Amniotic stem cell (primary cell): ENCODE data around the gene PDXDC1.
"Not testable (repeated sequence)": the region's sequence is repeated elsewhere in the genome, so short reads cannot be mapped to it uniquely, and the experiment has no call there.

Source experiments
- DNase-seq: peaks from one replicate; lab custom pipeline; 2025; lab: John Stamatoyannopoulos, UW

The PDXDC1 gene

GRCh38 chr16:14974331-14974655 is 533 bp upstream of the PDXDC1 start:
- DNase-seq: not testable (repeated sequence)

- not testable (repeated sequence) for DNase-seq
Observed at GRCh38 chr16:14975418-14976194, 780 bp downstream of the PDXDC1 start.

- DNase-seq: not testable (repeated sequence)
Observed at GRCh38 chr16:14976971-14977736, 2.3 kb downstream of the PDXDC1 start.

- DNase-seq: not testable (repeated sequence)
Observed at GRCh38 chr16:14978281-14978680, 3.5 kb downstream of the PDXDC1 start.

- DNase-seq: not testable (repeated sequence)
Observed at GRCh38 chr16:14978908-14979307, 4.1 kb downstream of the PDXDC1 start.

- DNase-seq: not testable (repeated sequence)
Observed at GRCh38 chr16:14981234-14981633, 6.4 kb downstream of the PDXDC1 start.

GRCh38 chr16:14982521-14982920 is 7.7 kb downstream of the PDXDC1 start:
- not testable (repeated sequence) for DNase-seq

- DNase-seq: not testable (repeated sequence)
Observed at GRCh38 chr16:14988092-14988491, 13.3 kb downstream of the PDXDC1 start.

GRCh38 chr16:14988661-14989191 is 13.9 kb downstream of the PDXDC1 start:
- DNase-seq: not testable (repeated sequence)

GRCh38 chr16:14989291-14990281 is 14.8 kb downstream of the PDXDC1 start:
- DNase-seq: not testable (repeated sequence)

- DNase-seq: not testable (repeated sequence)
Observed at GRCh38 chr16:14993277-14994151, 18.7 kb downstream of the PDXDC1 start.

GRCh38 chr16:14996702-14997101 is 21.9 kb downstream of the PDXDC1 start:
- DNase-seq: not testable (repeated sequence)

GRCh38 chr16:14998300-14998699 is 23.5 kb downstream of the PDXDC1 start:
- not testable (repeated sequence) for DNase-seq

GRCh38 chr16:14999845-15000244 is 25.0 kb downstream of the PDXDC1 start:
- not testable (repeated sequence) for DNase-seq

GRCh38 chr16:15002448-15002847 is 27.6 kb downstream of the PDXDC1 start:
- DNase-seq: not testable (repeated sequence)

GRCh38 chr16:15005357-15006132 is 30.7 kb downstream of the PDXDC1 start:
- DNase-seq: not testable (repeated sequence)

- DNase-seq: not testable (repeated sequence)
Observed at GRCh38 chr16:15008647-15009046, 33.8 kb downstream of the PDXDC1 start.

- DNase-seq: not testable (repeated sequence)
Observed at GRCh38 chr16:15012941-15013340, 38.1 kb downstream of the PDXDC1 start.

GRCh38 chr16:15015671-15016070 is 40.8 kb downstream of the PDXDC1 start:
- not testable (repeated sequence) for DNase-seq

GRCh38 chr16:15016354-15016753 is 41.5 kb downstream of the PDXDC1 start:
- not testable (repeated sequence) for DNase-seq
